Loucy (cell line): Measurements from ENCODE around the gene SRXN1.

Source experiments
- H2AFZ ChIP-seq: fragments of 200-600 bp; sonication (generic); 2 replicates; pipeline ENCODE4 v1.6.0; 2016; ENCODE audit warnings: antibody characterized with exemption, mild to moderate bottlenecking, low read length, moderate library complexity
- H3F3A ChIP-seq: fragments of 200-600 bp; 2 replicates; pipeline ENCODE4 v1.6.0; 2016; ENCODE audit warnings: antibody characterized with exemption, low read depth, mild to moderate bottlenecking
- H3K27me3 ChIP-seq: fragments of 200-600 bp; sonication (generic); 2 replicates; pipeline ENCODE4 v1.6.1; 2014; ENCODE audit warnings: low read length, mild to moderate bottlenecking; ENCODE audit not compliant: insufficient read depth, poor library complexity, severe bottlenecking
- H3K36me3 ChIP-seq: fragments of 200-600 bp; sonication (generic); 2 replicates; pipeline ENCODE4 v1.6.1; 2016; ENCODE audit warnings: low read length; ENCODE audit not compliant: insufficient read depth
- H3K4me1 ChIP-seq: fragments of 200-600 bp; sonication (generic); 2 replicates; pipeline ENCODE4 v1.5.1; 2014; ENCODE audit warnings: low read length, mild to moderate bottlenecking; ENCODE audit not compliant: insufficient read depth, poor library complexity, severe bottlenecking
- H3K4me2 ChIP-seq: fragments of 200-600 bp; sonication (generic); 2 replicates; pipeline ENCODE4 v1.6.0; 2014; ENCODE audit warnings: antibody characterized with exemption, low read length, low read depth, mild to moderate bottlenecking; ENCODE audit not compliant: poor library complexity, severe bottlenecking
- H3K4me3 ChIP-seq: fragments of 200-600 bp; sonication (generic); 2 replicates; pipeline ENCODE4 v1.5.1; 2014; ENCODE audit warnings: low read length, mild to moderate bottlenecking, mixed read lengths; ENCODE audit not compliant: poor library complexity, severe bottlenecking
- H3K79me2 ChIP-seq: fragments of 200-600 bp; sonication (generic); 2 replicates; pipeline ENCODE4 v1.6.1; 2014; ENCODE audit warnings: low read length; ENCODE audit not compliant: insufficient read depth
- H3K9ac ChIP-seq: fragments of 200-600 bp; sonication (generic); 2 replicates; pipeline ENCODE4 v1.6.0; 2014; ENCODE audit warnings: mild to moderate bottlenecking, low read depth, low read length, moderate library complexity; ENCODE audit not compliant: poor library complexity, severe bottlenecking
- H3K9me2 ChIP-seq: fragments of 200-600 bp; sonication (generic); replicated peaks from 2 replicates; pipeline ENCODE4 v1.6.1; 2016; ENCODE audit warnings: low read depth, low read length, mixed read lengths
- H3K9me3 ChIP-seq: fragments of 200-600 bp; sonication (generic); 2 replicates; pipeline ENCODE4 v1.6.1; 2014; ENCODE audit warnings: mild to moderate bottlenecking, antibody characterized with exemption, low read length, low read depth; ENCODE audit not compliant: insufficient read depth
- H4K20me1 ChIP-seq: fragments of 200-600 bp; sonication (generic); 2 replicates; pipeline ENCODE4 v1.6.0; 2014; ENCODE audit warnings: antibody characterized with exemption, low read length, mild to moderate bottlenecking; ENCODE audit not compliant: insufficient read depth, poor library complexity, severe bottlenecking
- CTCF ChIP-seq: fragments of 200-600 bp; sonication (generic); conservative IDR thresholded peaks from 2 replicates; pipeline ENCODE4 v1.5.1; 2014; ENCODE audit warnings: mild to moderate bottlenecking, antibody characterized with exemption, low read length
- EZH2phosphoT487 ChIP-seq: fragments of 200-600 bp; IDR thresholded peaks from 2 replicates; pipeline ENCODE4 v1.6.1; 2018; ENCODE audit warnings: antibody characterized with exemption, mild to moderate bottlenecking, moderate library complexity, borderline replicate concordance

Gene SRXN1

GRCh38 chr20:635893-636338, 17.1 kb downstream of the SRXN1 start:
- Histone ChIP-seq H3K36me3 (no peaks in the 10 kb centered on the region), H4K20me1 (no peaks in the 10 kb centered on the region), H3K9me2 (no peaks in the 10 kb centered on the region), H3K27me3 (no peaks in the 10 kb centered on the region), H3K79me2 (no peaks in the 10 kb centered on the region), H2AFZ (no peak overlapping the region), H3K9me3 (no peaks in the 10 kb centered on the region), H3K4me1 (no peaks in the 10 kb centered on the region), H3F3A (0 out of 2 replicates have a peak, but pooled peaks cover under 1% of the 10 kb centered on the region), H3K9ac (no peak overlapping the region), H3K4me2 (no peak overlapping the region), H3K4me3 (no peak overlapping the region)
- TF ChIP-seq CTCF, result no peak
- TF ChIP-seq EZH2phosphoT487, result no peak

GRCh38 chr20:635028-635892, 17.7 kb downstream of the SRXN1 start:
- Histone ChIP-seq H3F3A (no peaks in the 10 kb centered on the region), H4K20me1 (no peaks in the 10 kb centered on the region), H2AFZ (no peak overlapping the region), H3K9me3 (no peaks in the 10 kb centered on the region), H3K9me2 (no peaks in the 10 kb centered on the region), H3K9ac (no peak overlapping the region), H3K4me3 (no peak overlapping the region), H3K4me1 (no peaks in the 10 kb centered on the region), H3K36me3 (no peaks in the 10 kb centered on the region), H3K4me2 (no peak overlapping the region), H3K79me2 (no peaks in the 10 kb centered on the region), H3K27me3 (no peaks in the 10 kb centered on the region)
- TF ChIP-seq CTCF (no peak), EZH2phosphoT487 (no peak)

GRCh38 chr20:634148-634925, 18.7 kb downstream of the SRXN1 start:
- no peaks in the 10 kb centered on the region for H3K9me2 ChIP-seq

More at GRCh38 chr20:634148-634925, 18.7 kb downstream of the SRXN1 start:
- Histone ChIP-seq H3K27me3 (no peaks in the 10 kb centered on the region), H3F3A (no peaks in the 10 kb centered on the region), H3K4me2 (no peak overlapping the region), H3K9me3 (no peaks in the 10 kb centered on the region), H2AFZ (no peak overlapping the region), H3K36me3 (no peaks in the 10 kb centered on the region), H3K4me3 (no peak overlapping the region), H3K4me1 (no peaks in the 10 kb centered on the region), H4K20me1 (no peaks in the 10 kb centered on the region), H3K79me2 (no peaks in the 10 kb centered on the region), H3K9ac (no peak overlapping the region)
- TF ChIP-seq CTCF (no peak), EZH2phosphoT487 (no peak)
